GM21390 (cell line): ENCODE results near the gene SERINC2.
"Not testable (repeated sequence)": the region's sequence is repeated elsewhere in the genome, so short reads cannot be mapped to it uniquely, and the experiment has no call there.

Experiments used
- ATAC-seq: cut with Tn5 transposase; IDR thresholded peaks from one replicate; pipeline ENCODE4 v1.9.1; 2021; ENCODE audit not compliant: unreplicated experiment

SERINC2 gene

DNA sequence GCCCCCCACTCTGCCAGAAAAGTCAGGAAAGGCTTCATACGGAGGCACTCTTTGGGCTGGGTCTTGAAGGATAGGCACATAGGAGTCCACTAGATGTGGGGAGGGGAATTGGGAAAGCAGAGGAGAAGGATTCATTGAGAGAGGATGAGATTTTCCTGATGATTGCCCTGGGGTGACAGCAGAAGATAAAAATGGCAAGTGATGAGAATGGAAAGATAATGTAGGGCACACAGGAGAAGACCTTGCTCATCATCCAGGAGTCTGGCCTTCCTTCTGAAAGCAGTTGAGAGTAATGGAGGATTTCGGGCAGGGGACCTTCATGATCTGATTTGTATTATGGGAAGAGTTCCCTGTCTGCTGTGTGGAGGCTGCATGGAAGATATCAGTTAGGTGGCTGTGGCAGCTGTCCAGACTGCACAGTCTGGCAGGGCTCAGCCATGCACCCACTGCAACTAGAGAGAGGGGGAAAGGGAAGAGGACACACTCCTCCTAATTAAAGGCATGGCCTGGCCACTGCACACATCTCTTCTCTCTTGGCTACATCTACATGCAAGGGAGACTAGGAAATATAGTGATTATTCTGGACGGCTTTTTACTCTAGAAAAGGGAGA lies 30.5 kb upstream of the SERINC2 start:
- ATAC-seq = no peak

DNA sequence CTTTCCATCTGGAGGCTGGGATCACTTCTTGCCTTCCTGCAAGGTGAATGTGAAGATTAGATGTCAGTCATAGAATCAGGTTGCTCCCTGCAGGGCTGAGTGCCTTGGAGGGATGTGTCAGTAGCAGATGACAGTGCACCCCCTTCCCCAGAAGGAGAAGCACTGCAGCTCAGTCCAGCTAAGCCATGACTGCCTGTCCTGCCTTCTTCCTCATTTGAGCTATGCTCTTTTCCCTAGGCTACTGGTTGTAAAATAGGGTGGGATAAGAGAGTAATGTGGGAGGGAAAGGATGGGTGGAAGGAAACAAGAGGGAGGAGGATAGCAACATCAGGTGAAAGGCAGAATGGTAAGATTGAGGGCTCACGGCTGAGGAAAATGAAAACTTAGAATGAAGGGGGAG lies 29.0 kb upstream of the SERINC2 start:
- ATAC-seq = no peak

DNA sequence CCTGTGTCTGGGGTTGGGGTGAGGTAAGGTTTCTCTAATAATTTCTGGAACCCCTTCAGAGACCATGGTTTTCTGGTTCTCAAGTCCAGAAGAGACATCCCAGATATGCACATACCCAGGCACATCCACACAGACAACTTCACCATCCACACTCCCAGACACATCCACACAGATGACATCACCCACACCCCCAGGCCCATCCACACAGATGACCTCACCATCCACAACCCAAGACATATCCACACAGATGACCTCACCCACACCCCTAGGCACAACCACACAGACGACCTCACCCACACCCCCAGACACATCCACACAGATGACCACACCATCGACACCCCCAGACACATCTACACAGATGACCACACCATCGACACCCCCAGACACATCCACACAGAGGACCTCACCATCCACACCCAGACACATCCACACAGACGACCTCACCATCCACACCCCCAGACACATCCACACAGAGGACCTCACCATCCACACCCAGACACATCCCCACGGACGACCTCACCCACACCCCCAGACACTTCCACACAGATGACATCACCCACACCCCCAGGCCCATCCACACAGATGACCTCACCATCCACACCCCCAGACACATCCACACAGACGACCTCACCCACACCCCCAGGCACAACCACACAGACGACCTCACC lies 26.3 kb upstream of the SERINC2 start:
- not testable (repeated sequence) for ATAC-seq

DNA sequence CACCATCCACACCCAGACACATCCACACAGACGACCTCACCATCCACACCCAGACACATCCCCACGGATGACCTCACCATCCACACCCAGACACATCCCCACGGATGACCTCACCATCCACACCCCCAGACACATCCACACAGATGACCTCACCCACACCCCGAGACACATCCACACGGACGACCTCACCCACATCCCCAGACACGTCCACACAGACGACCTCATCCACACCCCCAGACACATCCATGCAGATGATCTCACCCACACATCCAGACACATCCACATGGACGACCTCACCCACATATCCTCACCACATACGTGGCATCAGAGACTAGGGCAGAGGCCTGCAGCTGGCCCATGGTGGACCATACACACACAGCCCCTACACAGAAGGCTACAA lies 25.4 kb upstream of the SERINC2 start:
- no peak for ATAC-seq

DNA sequence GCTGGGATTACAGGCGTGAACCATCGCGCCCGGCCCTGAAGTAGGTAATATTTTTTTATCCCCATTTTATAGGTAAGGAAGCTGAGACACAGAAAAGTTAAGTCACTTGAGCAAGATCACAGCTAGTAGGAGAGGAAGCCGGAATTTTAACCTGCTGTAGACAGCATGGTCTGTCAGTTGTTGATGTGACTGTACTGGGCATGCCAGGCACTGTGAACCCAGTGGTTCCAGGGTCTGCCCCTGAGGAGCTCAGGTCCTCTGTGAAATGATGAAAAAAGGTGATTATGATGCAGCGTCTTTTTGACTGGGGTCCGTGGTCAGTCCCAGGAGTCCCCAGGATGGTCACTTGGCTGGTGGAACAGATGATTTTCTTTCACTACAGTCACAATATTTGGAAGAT lies 23.4 kb upstream of the SERINC2 start:
- ATAC-seq = no peak

DNA sequence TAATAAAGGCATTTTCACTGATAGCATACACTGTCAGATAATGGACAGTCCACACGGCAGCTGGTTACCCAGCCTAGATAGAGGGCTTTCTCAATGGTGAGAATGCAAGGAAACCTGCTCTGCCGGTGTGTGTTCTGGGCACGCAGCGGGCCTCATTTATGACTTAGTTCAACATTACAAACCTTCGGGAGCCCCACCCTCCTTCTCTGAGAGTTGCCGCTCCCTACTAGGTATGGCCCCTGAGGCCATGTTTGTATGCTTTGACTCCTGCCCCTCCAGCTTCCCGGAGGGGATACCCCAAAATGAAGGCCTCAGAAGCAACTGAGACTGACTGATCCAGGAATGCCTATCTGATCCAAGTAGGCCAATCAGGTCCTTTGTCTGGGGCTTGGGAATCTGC lies 22.9 kb upstream of the SERINC2 start:
- ATAC-seq = no peak

DNA sequence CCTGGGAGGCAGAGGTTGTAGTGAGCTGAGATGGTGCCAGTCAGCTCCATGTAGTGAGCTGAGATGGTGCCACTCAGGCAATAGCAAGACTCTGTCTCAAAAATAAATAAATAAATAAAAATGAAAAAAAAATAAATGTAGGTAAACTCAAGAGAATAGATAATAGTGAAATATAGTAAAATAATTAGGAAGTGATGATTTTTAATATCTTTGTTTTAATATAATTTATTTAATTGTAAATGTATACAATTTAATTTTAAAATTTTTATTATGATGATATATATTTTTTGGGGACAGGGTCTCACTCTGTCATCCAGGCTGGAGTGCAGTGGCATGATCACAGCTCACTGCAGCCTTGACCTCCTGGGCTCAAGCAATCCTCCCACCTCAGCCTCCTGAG lies 19.6 kb upstream of the SERINC2 start:
- no peak for ATAC-seq

DNA sequence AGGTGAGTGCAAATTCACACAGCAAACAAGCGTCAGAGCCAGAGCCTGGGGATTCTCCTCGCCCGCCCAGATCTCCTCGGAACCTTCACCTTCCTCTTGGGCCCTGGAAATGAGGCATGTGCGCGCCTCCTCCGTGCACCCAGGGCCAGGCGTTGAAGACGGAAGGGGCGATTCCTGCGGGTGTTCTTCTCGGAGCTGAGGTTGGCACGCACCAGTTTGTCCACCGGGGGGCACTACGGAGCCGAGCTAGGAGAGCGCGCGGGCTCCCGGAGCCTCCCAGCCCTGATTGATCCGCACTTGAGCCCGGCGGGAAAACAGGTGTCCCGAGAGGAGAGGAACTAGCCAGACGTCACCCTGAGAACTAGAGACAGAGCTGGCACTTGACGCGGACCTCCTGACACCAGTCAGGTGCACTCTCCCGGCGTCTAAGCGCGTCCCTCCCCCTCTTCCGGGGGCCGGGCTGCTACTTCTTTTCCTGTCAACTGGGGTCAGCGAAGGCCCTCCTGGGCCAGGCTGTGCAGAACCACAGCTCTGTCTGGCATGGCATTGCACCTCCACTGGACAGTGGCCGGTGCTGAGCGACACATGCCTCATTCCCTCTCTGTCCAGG lies 18.3 kb upstream of the SERINC2 start:
- ATAC-seq = peak; percentile 67

DNA sequence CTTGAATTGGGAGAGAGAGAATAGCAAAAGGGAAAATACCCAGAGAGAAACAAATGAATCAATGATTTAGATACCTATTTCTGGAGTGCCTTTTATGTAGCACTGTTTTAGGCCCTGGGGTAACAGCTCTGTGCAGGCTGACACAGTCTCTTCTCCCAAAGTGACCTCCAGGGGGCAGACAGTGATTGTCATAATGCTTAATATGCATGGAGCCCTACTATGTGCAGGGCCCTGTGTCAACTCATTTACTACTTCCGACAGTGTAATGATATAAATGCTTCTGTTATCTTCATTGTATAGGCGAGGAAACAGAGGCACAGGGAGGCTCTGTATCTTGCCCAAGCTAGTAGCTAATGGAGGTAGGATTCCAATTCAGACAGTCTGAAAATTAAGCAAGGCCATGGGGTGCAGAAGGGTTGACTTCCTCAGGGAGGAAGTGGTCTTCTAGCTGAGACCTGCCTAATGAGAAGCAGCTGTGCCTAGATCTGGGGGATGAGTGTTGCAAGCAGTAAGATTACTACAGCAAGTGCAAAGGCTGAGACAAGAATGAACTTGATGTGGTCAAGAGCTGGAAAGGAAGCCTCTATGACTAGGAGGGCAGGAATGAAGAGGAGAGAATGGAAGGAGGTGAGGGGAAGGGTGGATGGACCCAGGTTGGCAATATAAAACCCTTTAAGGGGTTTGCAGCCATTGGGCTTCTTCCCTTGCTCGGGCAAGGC lies 16.2 kb upstream of the SERINC2 start:
- no peak for ATAC-seq

DNA sequence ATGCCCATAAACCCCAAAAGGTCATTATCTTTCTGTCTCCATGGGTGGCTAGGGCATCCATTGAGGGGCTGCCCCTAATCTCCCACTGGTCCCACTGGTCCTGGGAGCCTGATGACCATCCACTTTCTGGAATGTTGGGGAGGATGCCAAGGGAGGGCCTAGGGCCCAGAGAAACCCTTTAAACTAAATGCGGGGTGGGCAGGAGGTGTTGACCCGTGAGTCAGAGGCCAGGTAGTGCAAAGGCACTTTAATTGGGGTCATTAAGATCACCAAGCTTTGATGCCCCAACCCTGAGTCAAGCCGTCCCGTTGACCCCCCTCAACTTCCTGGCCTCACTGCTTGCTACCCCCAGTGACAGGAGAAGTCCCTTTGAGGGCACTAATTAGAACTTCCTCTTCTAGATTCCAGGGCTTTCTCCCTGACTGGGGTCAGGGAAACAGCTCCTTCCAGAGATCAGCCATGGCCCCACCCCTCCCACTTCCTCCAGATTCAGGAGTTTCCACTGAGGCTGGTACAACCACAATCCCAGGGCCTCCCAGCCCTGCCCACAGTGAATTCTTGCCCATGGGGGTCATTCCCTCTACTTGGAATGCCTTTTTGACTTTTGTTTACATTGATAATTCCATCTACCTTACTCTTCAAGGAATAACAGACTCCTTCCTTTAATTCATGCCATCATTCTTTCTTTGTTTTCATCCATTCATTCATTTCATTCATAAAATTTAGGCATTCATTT lies 15.5 kb upstream of the SERINC2 start:
- no peak for ATAC-seq

DNA sequence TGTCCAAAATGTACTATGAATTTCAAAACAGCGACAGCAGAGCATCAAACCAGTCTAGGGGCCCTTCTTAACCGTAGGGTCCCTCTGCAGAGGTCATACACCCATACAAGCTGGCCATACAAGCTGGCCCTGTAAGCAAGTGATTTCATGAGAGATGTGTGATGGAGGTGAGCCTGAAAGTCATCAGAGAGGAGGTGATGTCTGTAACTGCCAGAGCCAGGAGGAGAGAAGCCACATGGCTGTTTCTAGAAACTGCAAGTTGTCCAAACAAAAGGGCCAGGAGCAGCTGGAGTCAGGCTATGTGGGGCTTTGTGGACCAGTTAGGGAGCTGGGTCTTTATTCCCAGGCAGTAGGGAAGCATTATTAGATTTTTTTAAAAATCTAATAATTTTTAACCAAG lies 14.8 kb upstream of the SERINC2 start:
- ATAC-seq = no peak

DNA sequence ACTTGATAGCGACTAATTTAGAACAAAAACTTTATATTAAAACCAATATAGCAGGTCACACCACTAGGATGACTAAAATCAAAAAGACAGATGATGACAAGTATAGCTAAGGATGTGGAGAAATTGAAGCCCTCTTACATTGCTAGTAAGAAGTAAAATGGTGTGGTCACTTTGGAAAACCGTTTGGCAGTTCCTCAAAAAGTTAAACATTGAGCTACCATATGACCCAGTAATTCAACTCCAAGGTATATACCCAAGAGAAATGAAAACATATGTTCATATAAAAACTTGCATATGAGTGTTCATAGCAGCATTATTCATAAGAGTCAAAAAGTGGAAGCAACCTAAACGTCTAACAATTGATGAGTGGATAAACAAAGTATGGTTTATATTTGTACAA lies 13.0 kb upstream of the SERINC2 start:
- ATAC-seq = no peak

DNA sequence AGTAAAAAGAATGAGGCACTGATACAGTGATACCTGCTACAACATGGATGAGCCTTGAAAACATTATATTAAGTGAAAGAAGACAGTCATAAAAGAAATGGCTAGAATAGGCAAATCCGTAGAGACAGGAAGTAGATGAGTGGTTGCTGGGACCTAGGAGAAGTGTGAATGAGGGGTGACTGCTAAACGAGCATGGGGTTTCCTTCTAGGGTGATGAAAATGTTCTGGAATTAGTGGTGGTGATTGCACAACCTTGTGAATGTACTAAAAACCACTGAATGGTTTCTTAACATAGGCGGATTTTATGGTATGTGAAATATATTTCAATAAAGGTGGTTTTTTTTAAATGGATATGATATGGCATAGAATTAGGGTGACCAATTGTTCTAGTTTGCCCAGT lies 12.6 kb upstream of the SERINC2 start:
- no peak for ATAC-seq

DNA sequence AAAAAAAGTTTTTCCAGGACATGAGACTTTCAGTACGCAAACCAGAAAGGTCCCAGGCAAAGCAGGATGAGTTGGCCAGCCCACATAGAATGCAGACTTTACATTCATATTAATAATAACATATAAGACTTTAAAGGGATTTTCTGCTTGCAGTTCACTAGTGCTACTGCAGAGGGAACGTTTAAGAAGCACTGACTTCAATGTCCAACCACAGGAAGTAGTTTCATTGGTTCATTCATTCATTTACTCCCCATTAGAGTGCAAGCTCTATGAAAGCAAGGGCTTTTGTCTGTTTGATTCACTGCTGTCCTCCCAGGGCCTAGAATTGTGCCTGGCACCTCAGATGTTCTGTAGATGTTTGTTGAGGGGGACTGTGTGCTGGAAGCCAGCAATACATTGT lies 11.8 kb upstream of the SERINC2 start:
- no peak for ATAC-seq

DNA sequence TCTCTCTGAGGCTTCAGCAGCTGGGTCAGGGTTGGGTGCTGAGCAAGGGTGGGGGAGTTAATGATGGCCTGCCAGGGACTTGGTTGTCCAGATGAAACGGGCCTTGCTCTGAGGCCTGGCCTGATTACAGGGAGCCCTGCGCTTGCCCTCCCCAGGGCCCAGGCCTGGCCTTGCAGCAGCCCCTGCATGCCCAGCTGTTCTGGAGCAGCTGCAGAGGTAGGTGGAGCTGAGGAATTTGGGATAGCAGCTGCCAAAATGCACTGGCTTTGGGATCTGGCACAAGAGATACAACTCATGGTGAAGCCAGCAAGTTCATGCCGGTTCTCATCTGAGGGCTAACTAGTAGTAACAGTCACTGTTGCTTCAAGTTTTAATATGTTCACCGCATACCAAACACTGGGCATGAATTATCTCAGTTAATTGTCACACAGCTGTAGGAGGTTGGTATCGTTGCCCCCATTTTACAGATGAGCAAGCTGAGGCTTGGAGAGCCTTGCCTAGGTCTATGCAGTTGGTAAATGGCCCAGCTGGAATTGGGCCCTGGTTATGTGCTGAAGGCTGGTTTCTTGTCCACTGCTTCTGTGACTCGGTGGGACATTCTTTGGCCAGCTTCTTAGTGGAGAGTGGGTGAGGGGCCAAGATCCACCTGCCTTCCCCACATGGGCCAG lies 7.3 kb upstream of the SERINC2 start:
- no peak for ATAC-seq

DNA sequence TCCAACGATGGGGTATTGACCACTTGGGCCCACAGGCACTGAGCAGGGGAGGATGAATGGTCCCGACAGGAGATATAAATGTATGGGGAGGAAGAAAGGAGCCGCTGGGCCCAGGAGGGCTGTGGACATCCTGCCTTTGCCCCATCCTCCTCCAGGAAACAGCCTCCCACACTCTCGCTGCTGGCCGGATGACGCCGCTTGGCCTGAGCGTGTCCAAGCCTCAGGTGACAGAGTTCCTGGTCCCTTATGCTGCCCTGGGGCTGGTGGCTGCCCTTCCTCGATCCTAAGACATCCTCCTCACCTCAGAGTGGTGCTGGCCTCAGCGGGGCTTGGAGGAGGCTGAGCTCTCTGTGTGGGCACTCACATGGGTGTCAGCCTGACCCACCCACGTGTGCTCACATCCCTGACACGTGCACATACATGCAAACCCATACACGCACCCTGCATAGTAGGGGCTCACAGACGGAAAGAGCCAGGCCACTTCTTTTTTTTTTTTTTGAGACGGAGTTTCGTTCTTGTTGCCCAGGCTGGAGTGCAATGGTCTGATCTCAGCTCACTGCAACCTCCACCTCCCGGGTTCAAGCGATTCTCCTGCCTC lies 5.9 kb upstream of the SERINC2 start:
- ATAC-seq = no peak

DNA sequence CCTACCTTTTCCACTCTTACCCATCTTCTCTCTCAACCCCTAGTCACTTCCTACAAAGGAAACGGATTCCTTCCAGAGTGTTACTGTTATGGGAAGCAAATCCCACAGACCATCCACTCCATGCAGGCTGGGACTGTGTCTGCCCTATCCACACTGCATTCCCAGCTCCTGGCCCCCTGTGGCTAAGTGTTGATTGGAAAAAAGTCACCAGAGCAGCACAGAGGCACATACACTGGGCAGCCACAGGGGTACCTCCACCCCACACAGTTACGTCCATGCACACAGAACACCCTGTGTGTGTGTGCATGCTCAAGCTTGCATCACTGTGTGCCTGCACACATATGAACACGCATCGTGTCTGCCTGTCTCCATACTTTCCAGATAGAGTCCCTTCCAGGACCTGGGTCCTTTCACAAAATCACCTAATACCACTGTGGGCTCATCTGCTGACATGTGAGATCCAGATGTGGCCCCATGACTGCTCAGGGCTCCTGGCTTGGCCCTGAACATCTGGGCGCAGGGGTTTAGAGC lies 4.2 kb upstream of the SERINC2 start:
- ATAC-seq = no peak

DNA sequence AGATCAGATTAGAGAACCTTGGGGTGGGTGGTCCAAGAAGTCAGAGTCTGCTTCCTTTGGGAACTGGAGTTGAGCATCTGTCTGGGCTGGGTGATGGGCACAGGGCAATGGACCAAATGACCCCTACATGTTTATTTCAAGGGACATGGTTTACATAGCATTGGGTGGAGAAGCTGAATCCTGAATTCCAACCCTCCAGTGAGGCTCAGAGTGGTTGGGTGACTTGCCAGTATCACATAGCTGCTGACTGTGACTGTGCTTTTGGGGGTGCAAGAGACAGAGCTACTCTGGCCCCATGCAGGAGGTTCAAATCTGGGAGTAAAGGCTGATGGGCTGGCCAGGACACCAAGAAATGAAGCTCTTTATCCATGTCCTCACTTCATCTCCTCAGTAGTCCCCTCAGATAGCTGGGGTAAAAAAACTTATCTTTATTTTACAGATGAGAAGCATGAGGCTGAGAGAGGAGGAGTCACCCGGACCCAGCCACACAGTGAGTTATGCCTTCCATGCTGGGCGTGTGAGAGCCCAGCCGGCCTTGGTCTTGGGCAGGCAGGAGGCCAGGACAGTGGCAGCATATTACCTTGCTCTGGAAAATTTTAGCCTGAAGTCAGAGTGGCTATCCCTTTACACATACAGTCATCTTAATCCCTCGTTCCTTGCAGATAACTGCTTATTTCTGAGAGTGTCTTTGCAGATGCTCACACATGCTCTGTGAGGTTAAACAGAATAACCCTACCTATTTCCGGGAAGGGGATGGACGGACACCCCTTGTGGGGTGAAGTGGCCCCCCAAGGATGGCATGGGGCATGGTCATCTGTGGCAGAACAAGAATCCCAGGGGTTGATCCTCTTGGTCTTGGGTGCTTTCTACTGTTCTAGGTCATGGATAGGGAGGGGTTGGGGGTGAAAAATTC lies 2.8 kb upstream of the SERINC2 start:
- ATAC-seq = no peak

DNA sequence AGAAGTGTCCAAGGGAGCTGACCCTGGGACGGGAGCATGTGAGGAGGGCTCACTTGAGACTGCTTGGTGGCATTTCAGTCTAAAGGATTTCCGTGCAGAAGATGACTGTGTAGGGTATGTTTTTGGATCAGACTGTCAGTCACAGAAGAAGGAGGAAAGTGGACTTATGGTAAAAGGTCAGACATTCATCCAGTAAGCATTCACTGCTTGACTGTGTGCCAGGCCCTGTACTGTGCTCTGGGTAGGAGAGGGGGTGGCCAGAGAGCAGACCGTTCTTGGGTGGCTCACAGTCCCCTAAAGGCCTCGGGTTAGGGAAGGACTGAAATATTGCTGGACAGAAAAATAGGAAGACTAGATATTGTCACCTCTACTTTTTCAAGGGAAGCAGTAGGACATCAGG lies 2.1 kb upstream of the SERINC2 start:
- ATAC-seq = no peak
